OCI-LY7 (cell line): ENCODE results near the gene DCAF11. TPM values are rescaled to one million over a fixed set of nuclear protein-coding genes. Genes with fewer than 3 reads are reported as not detected.

Source experiments
- BruUV-seq: library from RNA; stranded (reverse); fragments of 400-500 nt; replicated peaks from 2 replicates; lab custom pipeline; 2021; lab: Mats Ljungman, UMichigan
- CTCF ChIA-PET: fragments of 300-600 bp; sonication (Branson Sonifier 250); formaldehyde crosslinking; loops from one replicate; lab custom pipeline; 2022; ENCODE audit warnings: antibody characterized with exemption; ENCODE audit not compliant: unreplicated experiment; lab: Charles Lee
- POLR2A ChIA-PET: fragments of 300-600 bp; sonication (Branson Sonifier 250); formaldehyde crosslinking; loops from one replicate; lab custom pipeline; 2022; ENCODE audit warnings: antibody characterized with exemption; lab: Charles Lee
- DNase-seq: peaks from one replicate; pipeline ENCODE4 v3.0.0-alpha.2; 2015; ENCODE audit warnings: low spot score
- H2AFZ ChIP-seq: fragments of 200-600 bp; sonication (generic), shearing (Covaris generic); 2 replicates; pipeline ENCODE4 v1.6.1; 2014; ENCODE audit warnings: mild to moderate bottlenecking, antibody characterized with exemption, low read length, moderate library complexity
- H3K27ac ChIP-seq: fragments of 200-600 bp; sonication (generic); 2 replicates; pipeline ENCODE4 v1.5.1; 2014; ENCODE audit warnings: mixed run types, low read depth, mild to moderate bottlenecking, moderate library complexity, low read length, inconsistent platforms; ENCODE audit not compliant: poor library complexity, severe bottlenecking
- H3K36me3 ChIP-seq: fragments of 200-600 bp; sonication (generic); 2 replicates; pipeline ENCODE4 v1.6.1; 2014; ENCODE audit warnings: mild to moderate bottlenecking, antibody characterized with exemption, low read length, moderate library complexity, mixed read lengths; ENCODE audit not compliant: insufficient read depth
- H3K4me1 ChIP-seq: fragments of 200-600 bp; sonication (generic); 2 replicates; pipeline ENCODE4 v1.5.1; 2014; ENCODE audit warnings: mild to moderate bottlenecking, low read length; ENCODE audit not compliant: insufficient read depth, poor library complexity, severe bottlenecking
- H3K4me2 ChIP-seq: fragments of 200-600 bp; sonication (generic); 2 replicates; pipeline ENCODE4 v1.6.1; 2014; ENCODE audit warnings: mild to moderate bottlenecking, low read length
- H3K4me3 ChIP-seq: fragments of 200-600 bp; sonication (generic); 2 replicates; pipeline ENCODE4 v1.5.1; 2014; ENCODE audit warnings: mild to moderate bottlenecking, low read depth, low read length; ENCODE audit not compliant: poor library complexity, severe bottlenecking
- H3K79me2 ChIP-seq: fragments of 200-600 bp; sonication (generic); 2 replicates; pipeline ENCODE4 v1.6.1; 2016; ENCODE audit warnings: low read depth, mild to moderate bottlenecking, low read length, moderate library complexity, mixed read lengths; ENCODE audit not compliant: insufficient read depth
- H3K9me2 ChIP-seq: fragments of 200-600 bp; sonication (generic); 2 replicates; pipeline ENCODE4 v1.6.1; 2016; ENCODE audit warnings: mild to moderate bottlenecking, low read length, mixed read lengths; ENCODE audit not compliant: insufficient read depth
- H3K9me3 ChIP-seq: fragments of 200-600 bp; sonication (generic); 2 replicates; pipeline ENCODE4 v1.6.1; 2014; ENCODE audit warnings: mild to moderate bottlenecking, mixed run types, low read length, mixed read lengths
- H4K20me1 ChIP-seq: fragments of 200-600 bp; sonication (generic); 2 replicates; pipeline ENCODE4 v1.6.1; 2014; ENCODE audit warnings: mild to moderate bottlenecking, antibody characterized with exemption, low read length, moderate library complexity, mixed read lengths; ENCODE audit not compliant: insufficient read depth
- CTCF ChIP-seq: fragments of 200-600 bp; sonication (generic); conservative IDR thresholded peaks from 2 replicates; pipeline ENCODE4 v1.5.1; 2014; ENCODE audit warnings: mild to moderate bottlenecking, antibody characterized with exemption, low read length, moderate library complexity, mixed read lengths
- EZH2phosphoT487 ChIP-seq: fragments of 200-600 bp; sonication (generic); IDR thresholded peaks from 2 replicates; pipeline ENCODE4 v1.6.1; 2018; ENCODE audit warnings: low read depth, borderline replicate concordance, mild to moderate bottlenecking, mixed run types, antibody characterized with exemption, low read length, moderate library complexity, mixed read lengths
- intact Hi-C: fragments of 100-400 bp; cut with micrococcal nuclease; formaldehyde crosslinking; loops from one replicate; pipeline ENCODE4 v1.10.0; 2022; ENCODE audit not compliant: unreplicated experiment
- total RNA-seq, 2 experiments: library from RNA; depleted of rRNA in 1 of 2; stranded (reverse); fragments of >200 nt in 1 of 2; shearing (Covaris generic) in 1 of 2; gene quantifications; 2 replicates each; pipeline ENCODE4 v1.2.3, GENCODE V29; 2014 to 2022

DCAF11 gene
- total RNA-seq, 2 experiments from 2014 or later = 63.6 to 75.5 TPM

DNA sequence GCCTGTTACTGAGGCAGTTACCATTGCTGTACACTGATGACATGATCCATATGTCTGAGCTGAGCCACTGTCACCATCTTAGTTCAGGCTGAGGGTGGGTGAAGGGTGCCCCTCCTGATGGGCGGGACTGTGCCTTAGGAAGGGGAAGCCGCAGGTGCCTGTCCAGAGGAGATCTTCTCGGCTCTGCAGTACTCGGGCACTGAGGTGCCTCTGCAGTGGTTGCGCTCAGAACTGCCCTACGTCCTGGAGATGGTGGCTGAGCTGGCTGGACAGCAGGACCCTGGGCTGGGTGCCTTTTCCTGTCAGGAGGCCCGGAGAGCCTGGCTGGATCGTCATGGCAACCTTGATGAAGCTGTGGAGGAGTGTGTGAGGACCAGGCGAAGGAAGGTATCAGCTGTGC is 36.4 kb downstream of the DCAF11 start:
- H3K9me2 ChIP-seq = no peaks in the 10 kb centered on the region
- intact Hi-C loops = no loop called here
- peaks cover 8% of the 10 kb centered on the region for H3K4me1 ChIP-seq
- peaks cover 10% of the 10 kb centered on the region; the same call in 1 of the 2 replicates for H3K79me2 ChIP-seq
- DNase-seq = no peak
- H3K4me3 ChIP-seq = no peak overlapping the region
- ChIA-PET CTCF (interaction anchor here (2.2 kb wide), 1 partner anchor 10 kb away, joined by 6 read pairs; the partner anchor contains the start of gene IRF9), POLR2A (interaction anchor here (0.6 to 0.8 kb wide), 3 partner anchors 24 to 830 kb away, joined by 4 read pairs; partner anchors contain the start of genes DCAF11, NRL and PABPN1)
- peaks cover 56% of the 10 kb centered on the region for H3K36me3 ChIP-seq
- no peak overlapping the region for H3K4me2 ChIP-seq
- no peaks in the 10 kb centered on the region for H3K9me3 ChIP-seq
- TF ChIP-seq CTCF (no peak), EZH2phosphoT487 (no peak)
- H4K20me1 ChIP-seq = no peaks in the 10 kb centered on the region
- no TSS peak for BruUV-seq
- no peak overlapping the region for H3K27ac ChIP-seq
- H2AFZ ChIP-seq = no peak overlapping the region

DNA sequence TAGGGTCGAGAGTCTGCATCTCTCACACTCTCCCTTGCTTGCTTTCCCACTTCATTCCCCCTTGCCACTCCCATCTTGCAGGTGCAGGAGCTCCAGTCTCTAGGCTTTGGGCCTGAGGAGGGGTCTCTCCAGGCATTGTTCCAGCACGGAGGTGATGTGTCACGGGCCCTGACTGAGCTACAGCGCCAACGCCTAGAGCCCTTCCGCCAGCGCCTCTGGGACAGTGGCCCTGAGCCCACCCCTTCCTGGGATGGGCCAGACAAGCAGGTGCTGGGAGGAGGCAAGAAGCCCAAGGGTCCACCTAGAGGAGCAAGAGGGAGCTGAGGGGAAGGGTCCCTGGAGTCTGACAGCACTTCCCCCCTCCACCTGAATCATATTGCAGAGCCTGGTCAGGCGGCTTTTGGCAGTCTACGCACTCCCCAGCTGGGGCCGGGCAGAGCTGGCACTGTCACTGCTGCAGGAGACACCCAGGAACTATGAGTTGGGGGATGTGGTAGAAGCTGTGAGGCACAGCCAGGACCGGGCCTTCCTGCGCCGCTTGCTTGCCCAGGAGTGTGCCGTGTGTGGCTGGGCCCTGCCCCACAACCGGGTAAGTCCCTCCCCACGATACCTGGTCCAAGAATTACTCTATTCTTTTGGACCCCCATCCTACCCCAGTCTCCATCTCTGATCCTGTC is 37.0 kb downstream of the DCAF11 start:
- peaks cover 8% of the 10 kb centered on the region for H3K4me1 ChIP-seq
- peaks cover 59% of the 10 kb centered on the region for H3K36me3 ChIP-seq
- no peak overlapping the region for H3K27ac ChIP-seq
- no peaks in the 10 kb centered on the region for H4K20me1 ChIP-seq
- ChIA-PET CTCF (interaction anchor here (2.2 kb wide), 1 partner anchor 10 kb away, joined by 6 read pairs; the partner anchor contains the start of gene IRF9), POLR2A (interaction anchor here (0.8 kb wide), 2 partner anchors 24 to 37 kb away, joined by 4 read pairs; partner anchors contain the start of genes DCAF11 and NRL)
- intact Hi-C loops = no loop called here
- H2AFZ ChIP-seq = no peak overlapping the region
- no peak for DNase-seq
- TF ChIP-seq CTCF = no peak
- no peak for TF ChIP-seq EZH2phosphoT487
- no peak overlapping the region for H3K4me3 ChIP-seq
- no peaks in the 10 kb centered on the region for H3K9me2 ChIP-seq
- peaks cover 7% of the 10 kb centered on the region; the same call in 1 of the 2 replicates for H3K79me2 ChIP-seq
- H3K4me2 ChIP-seq = no peak overlapping the region
- no TSS peak for BruUV-seq
- no peaks in the 10 kb centered on the region for H3K9me3 ChIP-seq

DNA sequence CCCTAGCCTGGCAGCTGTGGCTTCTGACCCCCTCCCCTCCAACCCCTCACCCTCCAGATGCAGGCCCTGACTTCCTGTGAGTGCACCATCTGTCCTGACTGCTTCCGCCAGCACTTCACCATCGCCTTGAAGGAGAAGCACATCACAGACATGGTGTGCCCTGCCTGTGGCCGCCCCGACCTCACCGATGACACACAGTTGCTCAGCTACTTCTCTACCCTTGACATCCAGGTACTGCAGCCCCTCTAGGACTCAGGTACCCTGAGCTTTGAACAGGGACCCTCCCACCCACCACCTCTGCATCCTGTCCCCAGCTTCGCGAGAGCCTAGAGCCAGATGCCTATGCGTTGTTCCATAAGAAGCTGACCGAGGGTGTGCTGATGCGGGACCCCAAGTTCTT is 40.5 kb downstream of the DCAF11 start:
- Histone ChIP-seq H2AFZ (no peak overlapping the region), H3K36me3 (peaks cover 78% of the 10 kb centered on the region), H3K9me2 (no peaks in the 10 kb centered on the region), H3K9me3 (no peaks in the 10 kb centered on the region), H3K79me2 (no peaks in the 10 kb centered on the region), H3K4me1 (no peaks in the 10 kb centered on the region), H3K4me3 (no peak overlapping the region), H4K20me1 (no peaks in the 10 kb centered on the region), H3K4me2 (no peak overlapping the region), H3K27ac (no peak overlapping the region)
- POLR2A ChIA-PET = interaction anchor here (1.7 kb wide), 1 partner anchor 9 kb away, joined by 8 read pairs; the partner anchor contains the start of genes PSME2 and RNF31
- no TSS peak for BruUV-seq
- CTCF ChIA-PET = interaction anchor here (0.6 kb wide), 1 partner anchor 61 kb away, joined by 3 read pairs; no protein-coding TSS in a partner anchor
- TF ChIP-seq EZH2phosphoT487 = no peak
- no peak for TF ChIP-seq CTCF
- intact Hi-C loops = no loop called here
- DNase-seq = no peak
